Prostate gland (tissue), 2 donors: ENCODE measurements around the gene MOG.

Experiments
- POLR2A ChIP-seq: fragments of 450-650 bp; IDR thresholded peaks from one replicate; pipeline ENCODE4 v1.6.1; 2016; ENCODE audit warnings: antibody characterized with exemption, mild to moderate bottlenecking
- POLR2AphosphoS5 ChIP-seq: sonication (generic); formaldehyde crosslinking; IDR thresholded peaks from one replicate; pipeline ENCODE4 v1.6.1; 2017; ENCODE audit warnings: antibody characterized with exemption
- TF ChIP-seq, protein P1 (sequence below), 4 experiments: fragments of 200-600 bp in 2 of 4; fragments of 450-650 bp in 2 of 4; sonication (generic) in 2 of 4; IDR thresholded peaks; 1 replicate in 3 of 4; 2 replicates in 1 of 4; pipeline ENCODE4 v1.5.1; 2016 to 2019; ENCODE audit warnings: antibody characterized with exemption in 4 of 4, mild to moderate bottlenecking in 2 of 4, moderate library complexity in 2 of 4

DNA sequence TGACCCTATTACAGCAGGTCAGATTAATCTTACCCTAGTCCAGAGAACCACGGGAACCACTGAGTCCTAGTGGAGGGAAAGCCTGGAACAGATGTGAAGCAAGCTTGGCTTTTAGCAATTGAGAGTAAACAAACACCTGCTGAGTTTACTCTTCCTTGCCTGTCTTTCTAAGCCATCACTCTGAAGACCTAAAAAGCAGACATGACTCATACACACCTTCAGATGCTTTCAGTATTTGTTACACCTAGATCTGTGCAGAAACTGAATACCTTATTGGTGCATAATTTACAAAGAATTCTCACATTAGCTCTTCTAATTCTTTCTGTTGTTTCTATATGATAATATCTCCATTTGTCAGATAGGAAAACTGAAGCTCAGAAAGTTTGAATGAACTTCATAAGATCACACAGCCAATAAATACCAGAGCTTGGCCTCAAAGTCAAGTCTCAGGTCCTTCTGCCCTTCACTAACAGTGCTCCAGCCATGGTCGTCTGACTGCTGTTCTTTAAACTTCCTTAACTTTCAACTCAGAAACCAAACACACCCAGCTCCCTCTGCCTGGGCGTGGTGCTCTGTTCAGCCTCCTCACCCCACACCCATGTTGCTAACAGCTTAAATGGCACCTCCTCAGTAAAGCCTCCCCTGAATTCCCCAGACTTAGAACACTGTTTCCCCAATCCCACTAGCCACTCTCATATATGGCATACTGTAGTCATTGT is 15.3 kb upstream of the MOG start:
- TF ChIP-seq, protein P1, sequence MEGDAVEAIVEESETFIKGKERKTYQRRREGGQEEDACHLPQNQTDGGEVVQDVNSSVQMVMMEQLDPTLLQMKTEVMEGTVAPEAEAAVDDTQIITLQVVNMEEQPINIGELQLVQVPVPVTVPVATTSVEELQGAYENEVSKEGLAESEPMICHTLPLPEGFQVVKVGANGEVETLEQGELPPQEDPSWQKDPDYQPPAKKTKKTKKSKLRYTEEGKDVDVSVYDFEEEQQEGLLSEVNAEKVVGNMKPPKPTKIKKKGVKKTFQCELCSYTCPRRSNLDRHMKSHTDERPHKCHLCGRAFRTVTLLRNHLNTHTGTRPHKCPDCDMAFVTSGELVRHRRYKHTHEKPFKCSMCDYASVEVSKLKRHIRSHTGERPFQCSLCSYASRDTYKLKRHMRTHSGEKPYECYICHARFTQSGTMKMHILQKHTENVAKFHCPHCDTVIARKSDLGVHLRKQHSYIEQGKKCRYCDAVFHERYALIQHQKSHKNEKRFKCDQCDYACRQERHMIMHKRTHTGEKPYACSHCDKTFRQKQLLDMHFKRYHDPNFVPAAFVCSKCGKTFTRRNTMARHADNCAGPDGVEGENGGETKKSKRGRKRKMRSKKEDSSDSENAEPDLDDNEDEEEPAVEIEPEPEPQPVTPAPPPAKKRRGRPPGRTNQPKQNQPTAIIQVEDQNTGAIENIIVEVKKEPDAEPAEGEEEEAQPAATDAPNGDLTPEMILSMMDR (IDR thresholded peaks at IDR 0.05): no peak
- no peak for TF ChIP-seq POLR2A
- TF ChIP-seq POLR2AphosphoS5: no peak
